Activated B cell treated with CpG ODN at 0.5 μM for 24 hours (primary cell): ENCODE data around the gene SLC37A2. TPM values are rescaled to one million over a fixed set of nuclear protein-coding genes. Genes with fewer than 3 reads are reported as not detected.
A peak's percentile ranks its signal among the peaks of the same experiment; 100 is the strongest.
"Not testable (repeated sequence)": the region's sequence is repeated elsewhere in the genome, so short reads cannot be mapped to it uniquely, and the experiment has no call there.

ENCODE experiments used
- ATAC-seq: fragments of 200-7000 bp; cut with Tn5 transposase; one replicate; pipeline ENCODE4 v1.10.0; 2021; ENCODE audit warnings: low read depth, mild to moderate bottlenecking, moderate library complexity
- CTCF ChIA-PET: fragments of 350-600 bp; sonication (Branson Sonifier 250); formaldehyde crosslinking; loops from one replicate; lab custom pipeline; 2021; ENCODE audit warnings: antibody characterized with exemption; lab: Charles Lee
- POLR2A ChIA-PET: fragments of 350-600 bp; sonication (Branson Sonifier 250); formaldehyde crosslinking; loops from one replicate; lab custom pipeline; 2021; ENCODE audit warnings: antibody characterized with exemption; lab: Charles Lee
- DNase-seq: peaks from one replicate; pipeline ENCODE4 v3.0.0; 2022
- H3K27ac Mint-ChIP-seq: one replicate; pipeline ENCODE4 v1.8.0; 2020; ENCODE audit warnings: mixed read lengths
- H3K27me3 Mint-ChIP-seq: one replicate; pipeline ENCODE4 v1.8.0; 2021; ENCODE audit warnings: mixed read lengths
- H3K36me3 Mint-ChIP-seq: one replicate; pipeline ENCODE4 v1.8.0; 2021; ENCODE audit warnings: low read depth, mixed read lengths
- H3K4me1 Mint-ChIP-seq: one replicate; pipeline ENCODE4 v1.8.0; 2021; ENCODE audit warnings: mixed read lengths
- H3K4me3 Mint-ChIP-seq: one replicate; pipeline ENCODE4 v1.8.0; 2020; ENCODE audit warnings: mild to moderate bottlenecking, mixed read lengths
- H3K9me3 Mint-ChIP-seq: one replicate; pipeline ENCODE4 v1.8.0; 2020; ENCODE audit warnings: mixed read lengths
- CTCF ChIP-seq: fragments of 200-600 bp; IDR thresholded peaks from one replicate; pipeline ENCODE4 v1.8.0; 2022; ENCODE audit warnings: antibody characterized with exemption, mild to moderate bottlenecking
- intact Hi-C: fragments of 100-400 bp; cut with micrococcal nuclease; formaldehyde crosslinking; loops from one replicate; pipeline ENCODE4 v1.15.1; 2024
- total RNA-seq: library from RNA; stranded (reverse); gene quantifications from 2 replicates; pipeline ENCODE4 v1.2.3, GENCODE V29; 2022

SLC37A2 gene
- total RNA-seq, 1 donor from 2014 or later: 27.5 TPM

- no peak for ATAC-seq
Measured at GRCh38 chr11:125085301-125086081, 22.4 kb downstream of the SLC37A2 start.

GRCh38 chr11:125086633-125087296 lies 23.7 kb downstream of the SLC37A2 start:
- DNase-seq: no peak
- CTCF ChIA-PET: no interaction called here
- intact Hi-C loops: no loop called here
- no peak for TF ChIP-seq CTCF
- no peak overlapping the region for H3K27ac Mint-ChIP-seq
- no peak for ATAC-seq
- peaks cover 20% of the 10 kb centered on the region for H3K36me3 Mint-ChIP-seq
- peaks cover 2% of the 10 kb centered on the region for H3K4me1 Mint-ChIP-seq
- no peaks in the 10 kb centered on the region for H3K27me3 Mint-ChIP-seq
- H3K9me3 Mint-ChIP-seq: no peaks in the 10 kb centered on the region
- POLR2A ChIA-PET: interaction anchor here (0.7 kb wide), 1 partner anchor 9 kb away, joined by 3 read pairs; no protein-coding TSS in a partner anchor
- no peak overlapping the region for H3K4me3 Mint-ChIP-seq

More at GRCh38 chr11:125085301-125086081, 22.4 kb downstream of the SLC37A2 start:
- peaks cover 2% of the 10 kb centered on the region for H3K4me1 Mint-ChIP-seq
- no peaks in the 10 kb centered on the region for H3K9me3 Mint-ChIP-seq
- no peaks in the 10 kb centered on the region for H3K27me3 Mint-ChIP-seq
- H3K36me3 Mint-ChIP-seq: peaks cover 20% of the 10 kb centered on the region
- no peak overlapping the region for H3K4me3 Mint-ChIP-seq
- intact Hi-C loops: no loop called here
- peak overlapping the region; percentile 50 for H3K27ac Mint-ChIP-seq
- CTCF ChIA-PET: no interaction called here
- DNase-seq: no peak
- POLR2A ChIA-PET: no interaction called here
- TF ChIP-seq CTCF: no peak

- DNase-seq (no peak), ATAC-seq (no peak)
- POLR2A ChIA-PET: interaction anchor here (1.3 kb wide), 1 partner anchor 134 kb away, joined by 3 read pairs; the partner anchor contains the start of gene CCDC15
- CTCF ChIA-PET: interaction anchor here (0.7 kb wide), 1 partner anchor 54 kb away, joined by 3 read pairs; no protein-coding TSS in a partner anchor
- Mint-ChIP-seq H3K27me3 (no peaks in the 10 kb centered on the region), H3K4me3 (no peak overlapping the region), H3K4me1 (peaks cover 2% of the 10 kb centered on the region), H3K36me3 (peaks cover 20% of the 10 kb centered on the region), H3K27ac (no peak overlapping the region), H3K9me3 (no peaks in the 10 kb centered on the region)
- intact Hi-C loops: no loop called here
- no peak for TF ChIP-seq CTCF
Measured at GRCh38 chr11:125088123-125088522, 25.0 kb downstream of the SLC37A2 start.

GRCh38 chr11:125088576-125089455 lies 25.7 kb downstream of the SLC37A2 start:
- Mint-ChIP-seq H3K9me3 (no peaks in the 10 kb centered on the region), H3K4me1 (peaks cover 2% of the 10 kb centered on the region), H3K27ac (no peak overlapping the region), H3K36me3 (peaks cover 18% of the 10 kb centered on the region), H3K4me3 (no peak overlapping the region), H3K27me3 (no peaks in the 10 kb centered on the region)
- CTCF ChIA-PET: interaction anchor here (0.7 kb wide), 1 partner anchor 53 kb away, joined by 3 read pairs; no protein-coding TSS in a partner anchor
- intact Hi-C loops: loop anchor here (1.0 kb wide), 1 partner anchor 127 kb away; no protein-coding TSS in a partner anchor
- no peak for ATAC-seq
- POLR2A ChIA-PET: interaction anchor here (0.8 to 1.3 kb wide), 2 partner anchors 22 to 135 kb away, joined by 3 to 4 read pairs; partner anchors contain the start of gene CCDC15
- TF ChIP-seq CTCF: no peak
- DNase-seq: no peak

GRCh38 chr11:125089481-125089880 lies 26.4 kb downstream of the SLC37A2 start:
- intact Hi-C loops: loop anchor here (1.0 kb wide), 1 partner anchor 127 kb away; no protein-coding TSS in a partner anchor

GRCh38 chr11:125090151-125090550 lies 27.0 kb downstream of the SLC37A2 start:
- DNase-seq, ATAC-seq, H3K4me3 Mint-ChIP-seq, H3K4me1 Mint-ChIP-seq, intact Hi-C loops, POLR2A ChIA-PET, H3K27ac Mint-ChIP-seq, H3K27me3 Mint-ChIP-seq, H3K9me3 Mint-ChIP-seq: not testable (repeated sequence)
- CTCF ChIA-PET: interaction anchor here (0.9 to 3.2 kb wide), 7 partner anchors 13 to 119 kb away, joined by 3 to 29 read pairs (median 5); no protein-coding TSS in a partner anchor
- H3K36me3 Mint-ChIP-seq: peaks cover 22% of the 10 kb centered on the region

More at GRCh38 chr11:125089481-125089880, 26.4 kb downstream of the SLC37A2 start:
- POLR2A ChIA-PET, H3K4me3 Mint-ChIP-seq, ATAC-seq, H3K27me3 Mint-ChIP-seq, DNase-seq, H3K4me1 Mint-ChIP-seq, H3K27ac Mint-ChIP-seq, H3K9me3 Mint-ChIP-seq: not testable (repeated sequence)
- CTCF ChIA-PET: interaction anchor here (0.9 to 3.2 kb wide), 2 partner anchors 52 to 119 kb away, joined by 3 to 29 read pairs; no protein-coding TSS in a partner anchor
- peaks cover 19% of the 10 kb centered on the region for H3K36me3 Mint-ChIP-seq
